Cardiac atrium fibroblast (primary cell): Measurements from ENCODE around the gene LAMTOR5. TPM values are rescaled to one million over a fixed set of nuclear protein-coding genes. Genes with fewer than 3 reads are reported as not detected.

ENCODE experiments used
- total RNA-seq: library from RNA; depleted of rRNA; stranded (reverse); fragments of >200 nt; gene quantifications from 2 replicates; pipeline ENCODE4 v1.2.3, GENCODE V29; 2015

The LAMTOR5 gene
- 139 and 153 TPM in 2 replicates for total RNA-seq

DNA sequence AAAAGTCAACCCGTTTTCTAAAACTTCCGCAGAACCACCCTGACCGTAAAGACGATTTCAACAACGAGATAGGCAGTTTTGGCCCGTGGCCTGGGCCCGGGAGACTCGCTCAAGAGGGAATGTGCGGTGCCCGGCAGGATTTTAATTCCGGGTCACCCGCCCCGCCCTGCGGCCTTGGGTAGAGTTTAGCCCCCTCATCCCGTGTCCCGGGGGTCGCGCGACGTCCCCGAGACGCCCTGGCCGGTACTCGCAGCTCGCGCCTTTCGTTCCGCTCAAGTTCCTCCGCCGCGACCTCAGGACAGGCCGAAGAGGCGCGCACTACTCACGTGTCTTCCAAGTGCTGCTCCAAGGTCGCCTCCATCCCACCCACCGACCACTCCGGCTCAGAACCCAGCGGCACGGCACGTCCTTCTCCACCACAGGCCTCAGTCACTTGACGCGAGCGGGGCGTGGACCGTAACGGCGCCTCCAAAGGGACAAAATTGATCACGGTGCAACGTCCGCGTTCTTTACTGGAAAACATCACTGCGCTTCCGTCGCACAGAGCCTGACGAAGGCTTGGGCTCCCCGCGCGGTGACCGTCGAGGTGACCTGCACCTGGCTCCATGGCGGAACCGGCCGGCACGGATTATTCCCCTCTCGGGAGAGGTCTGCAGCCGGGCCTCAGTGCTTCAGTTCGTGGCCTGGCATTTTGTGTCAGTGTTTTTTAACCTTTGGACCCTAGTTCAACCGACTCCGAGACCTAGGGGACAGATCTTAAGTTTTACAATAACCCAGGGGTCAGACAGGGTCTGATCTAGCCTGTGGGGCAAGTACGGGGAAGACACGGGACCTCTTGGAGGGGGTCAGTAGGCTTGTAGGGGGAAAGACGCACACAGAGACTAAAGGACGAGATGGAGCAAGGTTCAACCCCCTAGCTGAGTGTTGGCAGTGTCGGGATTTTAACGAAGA lies at the start of gene LAMTOR5:
Gene LAMTOR5, minus strand, starts transcription at position 435 of the 951 bp plus-strand sequence. Its CDS starts 74 bp downstream, at position 361.

DNA sequence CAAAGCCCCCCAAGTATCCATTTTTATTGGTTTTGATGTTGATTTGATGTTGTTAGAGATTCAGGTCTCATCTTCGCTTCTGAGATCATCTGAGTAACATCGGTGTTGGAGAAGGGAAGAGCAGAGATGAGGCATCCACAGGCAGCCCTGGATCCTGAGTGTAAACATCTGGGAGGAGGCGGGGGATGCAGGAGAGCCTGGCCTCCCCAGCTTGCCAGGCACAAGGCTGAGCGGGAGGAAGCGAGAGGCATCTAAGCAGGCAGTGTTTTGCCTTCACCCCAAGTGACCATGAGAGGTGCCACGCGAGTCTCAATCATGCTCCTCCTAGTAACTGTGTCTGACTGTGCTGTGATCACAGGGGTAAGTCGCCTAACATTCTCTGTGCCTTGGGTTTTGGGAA lies 43.4 kb upstream of the LAMTOR5 start, which contains the start of gene PROK1:
Gene PROK1, plus strand, starts transcription at position 221 of the 400 bp plus-strand sequence. Its CDS starts 68 bp downstream, at position 289.

DNA sequence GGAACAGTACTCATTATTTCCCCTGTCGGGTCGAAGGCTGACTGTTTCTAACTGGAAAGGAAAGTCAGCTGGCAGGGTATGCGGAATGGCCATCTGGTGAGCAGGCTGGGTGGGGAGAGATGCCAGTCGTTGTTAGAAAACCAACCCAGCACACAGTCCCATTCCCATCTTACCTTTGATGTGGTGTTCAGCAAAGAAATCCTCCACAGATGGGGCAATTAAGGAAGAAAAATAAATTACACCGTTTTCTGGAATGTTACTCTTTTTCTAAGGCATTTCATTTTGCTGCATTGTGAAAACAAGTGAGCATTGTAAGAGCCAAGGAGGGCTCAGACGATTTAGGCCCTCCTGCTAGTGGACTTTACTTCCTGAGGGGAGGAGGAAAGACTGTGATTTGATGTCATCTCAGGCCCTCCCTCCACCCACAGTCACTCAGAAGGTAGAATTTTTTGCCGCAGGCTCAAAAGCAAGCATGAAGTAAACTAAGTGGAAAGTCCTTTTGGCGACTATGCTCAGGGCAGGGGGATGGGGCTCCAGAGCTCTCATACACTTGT lies 16.7 kb downstream of the LAMTOR5 start, which contains the start of gene SLC16A4:
Gene SLC16A4, minus strand, starts transcription at position 335 of the 554 bp plus-strand sequence. CDS start 1,703 bp downstream, outside the sequence.

Other genes starting within 250 kb of the LAMTOR5 start
- 2.5 and 3.4 TPM in 2 replicates for gene KCNC4, start 197.4 kb downstream of the LAMTOR5 start, total RNA-seq
- gene RBM15, start 68.3 kb downstream of the LAMTOR5 start, total RNA-seq: 14.6 and 18.2 TPM in 2 replicates
- gene SLC16A4, start 16.7 kb downstream of the LAMTOR5 start, total RNA-seq: 10.4 and 17.7 TPM in 2 replicates
- gene PROK1, start 43.5 kb upstream of the LAMTOR5 start, total RNA-seq: not detected in 2 replicates
- gene KCNA10, start 111.5 kb upstream of the LAMTOR5 start, total RNA-seq: not detected in 2 replicates
- 0.16 TPM in 1 of 2 replicates, not detected in the other for gene KCNA2, start 198.7 kb upstream of the LAMTOR5 start, total RNA-seq